Endodermal cell (in vitro differentiated cells): ENCODE results near the gene SRRT. TPM values are rescaled to one million over a fixed set of nuclear protein-coding genes. Genes with fewer than 3 reads are reported as not detected.

Experiments used
- DNase-seq: peaks from one replicate; pipeline ENCODE4 v3.0.0-alpha.2; 2017
- H3K27ac ChIP-seq: 2 replicates; pipeline ENCODE4 v1.5.1; 2013; ENCODE audit warnings: mild to moderate bottlenecking, low read depth, low read length, moderate library complexity
- H3K27me3 ChIP-seq: 2 replicates; pipeline ENCODE4 v1.6.1; 2013; ENCODE audit warnings: mild to moderate bottlenecking, low read length, moderate library complexity; ENCODE audit not compliant: insufficient read depth, control insufficient read depth, poor library complexity, severe bottlenecking
- H3K36me3 ChIP-seq: 2 replicates; pipeline ENCODE4 v1.7.0; 2013; ENCODE audit warnings: mild to moderate bottlenecking, low read length, moderate library complexity; ENCODE audit not compliant: control insufficient read depth, insufficient read depth
- H3K4me1 ChIP-seq: one replicate; pipeline ENCODE4 v1.7.0; 2013; ENCODE audit warnings: low read length; ENCODE audit not compliant: control insufficient read depth, insufficient read depth
- H3K4me3 ChIP-seq: 2 replicates; pipeline ENCODE4 v1.5.1; 2013; ENCODE audit warnings: mild to moderate bottlenecking, low read length, moderate library complexity
- H3K9ac ChIP-seq: 2 replicates; pipeline ENCODE4 v1.6.1; 2013; ENCODE audit warnings: mild to moderate bottlenecking, low read length, moderate library complexity; ENCODE audit not compliant: poor library complexity, severe bottlenecking; ENCODE audit errors: extremely low read depth
- H3K9me3 ChIP-seq: 2 replicates; pipeline ENCODE4 v1.6.1; 2013; ENCODE audit warnings: mild to moderate bottlenecking, low read length, moderate library complexity; ENCODE audit not compliant: control insufficient read depth
- H3K27ac Mint-ChIP-seq: 2 replicates; pipeline ENCODE4 v1.8.0; 2020; ENCODE audit warnings: mixed read lengths
- H3K27me3 Mint-ChIP-seq: 2 replicates; pipeline ENCODE4 v1.8.0; 2021; ENCODE audit warnings: mild to moderate bottlenecking, mixed read lengths; ENCODE audit not compliant: insufficient read depth
- H3K36me3 Mint-ChIP-seq: 2 replicates; pipeline ENCODE4 v1.8.0; 2020; ENCODE audit warnings: low read depth, mixed read lengths
- H3K4me1 Mint-ChIP-seq: 2 replicates; pipeline ENCODE4 v1.8.0; 2020; ENCODE audit warnings: mixed read lengths
- H3K4me3 Mint-ChIP-seq: 2 replicates; pipeline ENCODE4 v1.8.0; 2020; ENCODE audit warnings: mild to moderate bottlenecking, moderate library complexity, mixed read lengths
- H3K9me3 Mint-ChIP-seq: 2 replicates; pipeline ENCODE4 v1.8.0; 2020; ENCODE audit warnings: mild to moderate bottlenecking, mixed read lengths
- CTCF ChIP-seq: fragments of 200-600 bp; sonication (generic); conservative IDR thresholded peaks from 2 replicates; pipeline ENCODE4 v1.5.0; 2021; ENCODE audit warnings: antibody characterized with exemption, mild to moderate bottlenecking
- WGBS, 2 experiments: methylation state at CpG; one replicate each; pipeline versions ENCODE4 v1.1.5 to v1.1.7; 2013; ENCODE audit warnings: missing lambda C conversion rate in 2 of 2, mixed read lengths in 1 of 2; ENCODE audit not compliant: insufficient coverage in 1 of 2, insufficient read length in 1 of 2; 5-methylcytosine and 5-hydroxymethylcytosine counted together
- total RNA-seq, 2 donors: library from RNA; stranded (reverse); fragmentation: NEBNext Ultra II Directional in 1 of 2; extraction: Animal tissue kit (Norgen Biotek cat#: 25700) in 1 of 2; gene quantifications; 2 replicates in 1 of 2; 3 replicates in 1 of 2; pipeline ENCODE4 v1.2.1, GENCODE V29; 2021

SRRT gene
- total RNA-seq, 2 donors from 2014 or later = 186 to 236 TPM

GRCh38 chr7:100860702-100861615 is 13.9 kb upstream of the SRRT start:
- H3K27ac ChIP-seq = no peak overlapping the region
- H3K9me3 Mint-ChIP-seq = no peaks in the 10 kb centered on the region
- no peaks in the 10 kb centered on the region for H3K9me3 ChIP-seq
- no peaks in the 10 kb centered on the region for H3K27me3 ChIP-seq
- peaks cover 5% of the 10 kb centered on the region for H3K4me1 Mint-ChIP-seq
- H3K27ac Mint-ChIP-seq = no peak overlapping the region
- H3K4me3 Mint-ChIP-seq = no peak overlapping the region
- 94 to 96% methylated on average over 10 to 18 of the region's 18 CpGs for WGBS, 2 experiments
- H3K4me1 ChIP-seq = peaks cover 3% of the 10 kb centered on the region
- TF ChIP-seq CTCF = no peak
- H3K4me3 ChIP-seq = no peak overlapping the region
- H3K9ac ChIP-seq = no peak overlapping the region
- no peak for DNase-seq
- H3K27me3 Mint-ChIP-seq = no peaks in the 10 kb centered on the region
- peaks cover 10% of the 10 kb centered on the region for H3K36me3 ChIP-seq
- H3K36me3 Mint-ChIP-seq = peaks cover 48% of the 10 kb centered on the region

DNA sequence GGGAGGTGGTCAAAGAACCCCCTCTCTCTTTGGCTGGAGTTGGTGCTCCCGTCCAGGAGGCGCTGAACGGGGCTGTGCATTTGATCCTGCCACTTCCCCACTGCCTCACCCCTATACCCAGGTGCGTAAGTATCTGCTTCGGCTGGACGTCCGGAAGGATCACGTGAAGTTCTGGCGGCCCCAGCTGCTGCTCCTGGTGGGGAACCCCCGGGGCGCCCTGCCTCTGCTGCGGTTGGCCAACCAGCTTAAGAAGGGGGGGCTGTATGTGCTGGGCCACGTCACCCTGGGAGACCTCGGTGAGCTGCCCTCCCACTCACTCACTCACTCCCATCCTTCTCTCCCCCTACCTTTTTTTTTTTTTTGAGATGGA is 13.3 kb upstream of the SRRT start:
- Histone ChIP-seq H3K36me3 (peaks cover 10% of the 10 kb centered on the region), H3K9ac (no peak overlapping the region), H3K27me3 (no peaks in the 10 kb centered on the region), H3K9me3 (no peaks in the 10 kb centered on the region), H3K27ac (no peak overlapping the region), H3K4me3 (no peak overlapping the region), H3K4me1 (peaks cover 3% of the 10 kb centered on the region)
- WGBS, 2 experiments = 97% methylated on average over 9 to 14 of the region's 14 CpGs
- no peak for TF ChIP-seq CTCF
- DNase-seq = no peak
- Mint-ChIP-seq H3K9me3 (no peaks in the 10 kb centered on the region), H3K27ac (no peak overlapping the region), H3K4me3 (no peak overlapping the region), H3K36me3 (peaks cover 48% of the 10 kb centered on the region), H3K4me1 (peaks cover 5% of the 10 kb centered on the region), H3K27me3 (no peaks in the 10 kb centered on the region)

DNA sequence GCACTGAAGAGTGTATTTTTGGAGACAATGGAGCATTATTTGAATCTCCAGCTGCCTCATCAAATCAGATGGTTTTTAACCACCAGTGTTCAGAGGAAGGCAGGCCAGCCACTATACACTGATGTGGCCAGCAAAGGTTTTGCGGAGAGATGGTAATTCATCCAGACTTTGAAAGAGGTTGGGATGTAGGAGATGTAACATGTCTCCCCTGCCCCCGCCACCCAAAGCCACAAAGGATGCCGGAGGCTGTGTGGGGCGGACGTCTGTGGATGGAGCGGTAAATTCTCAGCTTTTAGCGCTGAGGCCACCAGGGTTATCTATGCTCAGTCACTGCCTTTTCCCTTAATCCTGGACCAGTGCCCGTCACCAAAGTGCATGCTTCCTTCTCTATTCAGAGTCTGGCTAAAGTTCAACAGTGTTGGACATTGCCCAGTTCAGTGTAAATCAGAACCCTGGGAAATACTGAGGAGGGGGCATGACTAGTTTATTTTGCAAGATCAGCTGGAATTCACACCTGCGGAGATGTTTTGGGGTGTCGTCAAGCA is 11.4 kb upstream of the SRRT start:
- Histone ChIP-seq H3K4me1 (peaks cover 4% of the 10 kb centered on the region), H3K27me3 (no peaks in the 10 kb centered on the region), H3K27ac (no peak overlapping the region), H3K9me3 (no peaks in the 10 kb centered on the region), H3K4me3 (no peak overlapping the region), H3K9ac (no peak overlapping the region), H3K36me3 (peaks cover 10% of the 10 kb centered on the region)
- no peak for DNase-seq
- WGBS, 2 experiments = 92 to 95% methylated on average over 8 to 10 of the region's 10 CpGs
- H3K36me3 Mint-ChIP-seq = peaks cover 42% of the 10 kb centered on the region
- H3K4me1 Mint-ChIP-seq = peaks cover 13% of the 10 kb centered on the region
- no peaks in the 10 kb centered on the region for H3K9me3 Mint-ChIP-seq
- no peaks in the 10 kb centered on the region for H3K27me3 Mint-ChIP-seq
- no peak for TF ChIP-seq CTCF
- H3K27ac Mint-ChIP-seq = no peak overlapping the region
- no peak overlapping the region for H3K4me3 Mint-ChIP-seq
